Activated naive CD4-positive, alpha-beta T cell treated with Interleukin-2 at 50 U/mL for 16 hours (primary cell): ENCODE results near the gene PDE2A.

ENCODE experiments used
- DNase-seq: peaks from one replicate; pipeline ENCODE4 v3.0.0-alpha.2; 2020

PDE2A gene

DNA sequence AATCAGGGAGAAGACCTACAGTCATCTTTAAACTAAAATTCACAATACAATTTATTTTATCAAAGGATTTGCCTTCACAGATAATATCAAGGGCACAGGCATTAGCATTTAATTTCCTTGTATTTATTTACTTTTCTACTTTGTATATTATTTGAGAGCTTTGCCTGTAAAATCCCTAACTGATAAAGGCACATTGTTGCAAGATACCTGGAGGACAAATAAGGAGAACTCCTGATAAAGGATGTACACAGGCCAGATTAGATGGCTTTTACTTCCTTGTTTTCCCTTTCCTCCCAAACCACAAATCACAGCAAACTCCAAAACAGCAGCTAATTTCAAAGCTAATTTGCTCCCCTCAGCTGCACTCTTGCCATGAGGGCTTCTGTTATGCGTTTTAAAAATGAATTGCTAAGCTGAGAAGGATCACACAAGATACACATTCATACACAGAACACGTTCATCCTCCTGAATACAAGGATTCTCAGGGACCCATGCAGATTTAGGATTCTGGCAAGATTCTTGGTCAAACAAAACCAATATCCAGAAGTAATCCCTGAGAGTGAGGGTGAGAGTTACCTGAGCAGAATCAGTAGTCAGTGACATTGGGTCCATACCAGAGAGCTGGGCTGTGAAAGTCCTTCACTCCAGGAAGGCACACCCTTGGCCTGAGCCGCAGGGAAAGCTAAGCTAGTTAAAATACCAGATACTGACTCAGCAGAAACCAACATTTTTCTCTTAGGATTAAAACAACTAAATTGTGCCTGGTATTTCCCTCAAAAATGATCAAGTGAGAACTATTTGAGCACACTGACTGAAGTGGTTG lies 139.6 kb downstream of the PDE2A start:
- no peak for DNase-seq

GRCh38 chr11:72529068-72529467 lies 145.2 kb downstream of the PDE2A start:
- no peak for DNase-seq

DNA sequence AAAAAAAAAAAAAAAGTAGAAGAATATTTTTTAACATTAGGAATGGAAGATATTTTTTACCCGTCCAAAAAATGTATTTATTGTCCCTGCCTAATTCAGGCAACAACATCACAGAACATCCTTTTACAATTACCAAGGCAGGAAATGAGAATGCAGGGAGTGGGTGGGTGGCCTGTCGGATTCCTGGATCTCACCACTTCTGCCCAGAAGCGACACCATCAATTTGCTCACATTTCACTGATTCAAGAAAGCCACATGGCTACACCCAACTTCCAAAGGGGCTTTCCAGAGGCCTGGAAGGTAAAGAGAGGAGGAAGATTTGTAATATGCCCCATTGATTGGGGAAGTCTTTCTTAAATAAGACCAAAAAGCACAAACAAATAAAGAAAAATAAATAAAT lies 146.1 kb downstream of the PDE2A start:
- no peak for DNase-seq
